EH (cell line): ENCODE data around the gene RARRES1.

Experiments used
- DNase-seq: peaks from one replicate; pipeline ENCODE4 v3.0.0-alpha.2; 2015; ENCODE audit warnings: low read depth

Gene RARRES1

DNA sequence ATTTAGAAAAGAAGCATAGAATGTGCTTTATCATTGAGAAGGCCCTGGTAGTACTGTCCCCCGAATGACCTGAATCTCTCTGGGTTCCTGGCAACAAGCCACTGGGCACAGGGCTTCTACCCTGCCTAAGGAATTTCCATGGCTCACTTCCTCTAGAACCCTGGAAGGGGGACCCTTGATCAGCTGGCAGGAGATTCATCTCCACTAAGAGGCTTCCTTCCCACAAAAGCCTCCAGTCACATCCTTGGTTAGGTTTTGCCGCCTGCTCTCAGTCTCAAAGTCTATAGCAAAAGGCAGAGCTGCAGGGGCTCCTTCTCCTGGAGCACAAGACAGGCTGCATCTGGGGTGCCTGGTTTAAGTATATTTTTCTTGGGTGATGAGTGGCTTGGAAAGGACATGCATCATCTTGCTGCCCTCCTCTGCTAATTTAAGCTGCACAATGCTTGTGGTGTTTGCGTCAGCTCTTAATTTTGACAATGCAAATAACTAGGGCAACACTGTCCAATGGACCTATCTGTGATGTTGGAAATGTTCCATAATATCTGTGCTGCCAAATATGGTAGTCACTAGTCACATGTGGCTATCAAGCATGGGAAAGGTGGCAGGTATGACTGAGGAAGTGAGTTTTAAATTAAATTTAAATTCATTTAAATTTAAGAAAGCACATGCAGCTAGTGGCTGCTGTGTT, 33.4 kb upstream of the RARRES1 start:
- peak; percentile 53 for DNase-seq

DNA sequence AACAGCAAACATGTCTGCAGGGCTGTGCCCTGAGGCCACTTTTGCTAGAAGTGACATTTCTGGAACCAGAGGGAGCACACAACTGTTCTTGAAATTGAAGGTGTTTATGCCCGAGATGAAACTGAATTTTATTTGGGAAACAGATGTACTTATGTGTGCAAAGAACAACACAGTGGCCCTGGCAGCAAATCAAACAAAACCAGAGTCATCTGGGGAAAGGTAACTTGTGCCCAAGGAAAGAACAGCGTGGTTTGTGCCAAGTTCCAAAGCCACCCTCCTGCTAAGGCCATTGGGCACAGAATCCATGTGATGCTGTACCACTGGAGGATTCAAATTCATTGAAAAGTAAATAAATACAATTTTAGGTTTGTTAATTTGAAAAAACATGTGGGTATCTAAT, 31.2 kb upstream of the RARRES1 start:
- DNase-seq: no peak

DNA sequence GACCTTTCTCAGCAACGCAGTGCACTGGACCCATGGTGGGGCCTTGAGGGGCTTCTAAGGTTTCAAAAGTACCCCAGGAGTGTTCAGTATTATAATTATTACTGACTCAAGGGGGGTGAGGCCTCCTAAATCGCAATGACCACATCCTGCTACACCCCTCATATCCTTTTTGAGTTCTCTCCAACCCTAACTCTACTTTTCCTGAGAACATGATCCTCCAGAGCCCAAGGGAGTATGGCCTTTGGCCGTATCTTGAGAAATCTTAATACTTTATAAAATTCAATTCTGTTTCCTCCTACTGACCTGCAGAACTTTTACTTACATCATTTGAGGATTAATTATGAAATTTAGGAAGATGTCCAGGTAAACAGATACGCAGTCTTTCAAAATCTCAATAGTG, 30.4 kb upstream of the RARRES1 start:
- DNase-seq: no peak

DNA sequence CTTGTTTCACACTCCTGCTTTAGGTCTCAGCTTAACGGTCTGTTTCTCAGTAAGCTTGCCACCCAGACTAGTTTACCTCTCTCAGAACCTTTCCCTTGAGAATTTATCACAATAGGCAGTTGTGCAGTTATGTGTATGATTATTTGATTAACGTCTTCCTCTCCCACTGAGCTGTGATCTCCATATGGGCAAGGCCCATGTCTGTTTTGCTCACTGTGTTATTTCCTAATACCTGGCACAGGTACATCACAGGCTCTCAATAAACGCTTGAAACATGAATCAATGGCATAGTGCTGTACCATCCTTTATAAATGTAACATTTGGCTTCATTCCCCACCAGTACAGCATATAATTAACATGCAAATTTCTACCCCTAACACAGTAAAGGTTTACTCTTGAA, 29.1 kb upstream of the RARRES1 start:
- DNase-seq: no peak

DNA sequence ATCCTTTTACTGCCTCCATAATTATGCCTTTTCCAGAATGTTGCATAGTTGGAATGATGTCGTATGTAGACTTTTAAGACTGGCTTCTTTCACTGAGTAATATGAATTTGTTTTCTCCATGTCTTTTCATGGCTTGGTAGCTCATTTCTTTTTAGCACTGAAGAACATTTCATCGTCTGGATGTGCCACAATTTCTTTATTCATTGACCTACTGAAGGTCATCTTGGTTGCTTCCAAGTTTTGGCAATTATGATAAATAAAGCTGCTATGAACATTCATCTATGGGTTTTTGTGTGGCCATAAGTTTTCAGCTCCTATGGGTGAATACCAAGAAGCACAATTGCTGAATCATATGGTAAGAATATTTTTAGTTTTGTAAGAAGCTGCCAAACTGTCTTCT, 23.2 kb upstream of the RARRES1 start:
- DNase-seq: no peak

DNA sequence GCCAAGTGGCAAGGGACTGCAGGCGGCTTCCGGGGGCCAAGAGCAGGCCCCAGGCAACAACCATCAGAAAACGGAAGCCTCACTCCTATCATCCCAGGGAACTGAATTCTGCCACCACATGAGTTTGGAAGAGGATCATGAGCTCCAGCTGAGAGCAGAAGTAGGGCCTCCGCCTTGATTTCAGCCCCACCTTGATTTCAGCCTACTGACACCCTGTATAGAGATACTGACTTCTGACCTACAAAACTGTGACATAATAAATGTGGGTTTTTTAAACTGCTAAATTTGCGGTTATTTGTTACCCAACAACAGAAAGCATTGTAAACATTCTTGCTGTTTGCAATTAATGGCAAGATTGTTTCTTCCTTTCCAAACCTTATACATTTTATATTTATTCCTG, 21.6 kb upstream of the RARRES1 start:
- DNase-seq: no peak

DNA sequence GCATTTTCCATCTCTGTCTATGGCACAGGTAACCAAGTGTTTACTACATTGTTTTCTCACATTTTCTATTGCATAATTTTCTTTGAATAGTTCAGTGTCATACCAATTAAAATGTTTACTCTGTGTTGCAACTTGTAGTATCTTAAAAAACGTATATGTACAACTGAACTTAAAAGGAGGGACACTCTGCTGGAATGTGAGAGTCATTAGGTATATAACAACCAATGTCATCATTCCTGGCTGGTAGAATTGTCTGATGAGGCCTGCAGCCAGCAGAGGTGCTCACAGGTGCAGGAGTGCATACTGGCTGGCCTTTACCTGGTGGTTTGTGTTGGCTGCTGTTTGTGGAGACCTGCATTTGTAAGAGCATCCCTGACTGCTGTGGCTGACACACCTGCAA, 19.1 kb upstream of the RARRES1 start:
- DNase-seq: no peak

DNA sequence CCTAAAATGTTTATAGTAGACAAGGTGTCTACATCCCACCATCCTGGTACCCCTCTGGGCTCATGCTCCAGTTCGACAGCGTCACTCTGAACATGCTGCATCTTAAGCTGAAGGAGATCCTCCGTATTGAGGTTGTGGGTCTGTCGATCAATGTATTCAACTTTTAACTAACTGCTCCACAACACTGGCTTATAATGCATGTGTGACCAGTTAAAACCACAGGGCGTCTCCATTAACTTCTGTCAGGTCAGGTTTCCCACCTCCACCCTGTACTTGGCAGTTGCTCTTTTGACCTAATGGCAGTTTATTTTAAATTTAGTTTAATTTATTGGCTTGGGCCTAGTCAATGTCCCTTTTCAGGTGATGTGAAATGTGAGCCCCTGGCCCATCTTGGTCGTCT, 17.8 kb upstream of the RARRES1 start:
- no peak for DNase-seq

DNA sequence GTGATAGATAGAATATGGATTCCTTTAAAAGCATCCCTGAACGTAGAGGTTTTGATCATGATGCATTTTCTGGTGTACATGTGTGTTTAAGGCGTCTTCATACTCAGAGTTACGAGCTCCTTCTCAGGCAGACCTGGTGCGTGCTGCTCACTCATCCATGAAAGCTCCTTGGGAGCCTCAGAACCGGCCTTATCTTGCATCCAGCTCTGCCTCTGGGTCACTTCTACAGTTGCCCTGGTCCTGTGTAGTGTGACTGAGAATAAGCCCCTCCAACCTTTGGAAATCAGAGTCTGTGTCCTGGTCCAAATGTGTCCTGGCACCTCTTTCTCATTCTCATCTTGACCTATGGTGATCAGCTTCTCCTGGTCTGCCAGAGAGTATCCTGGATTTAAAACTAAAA, 17.3 kb upstream of the RARRES1 start:
- no peak for DNase-seq

DNA sequence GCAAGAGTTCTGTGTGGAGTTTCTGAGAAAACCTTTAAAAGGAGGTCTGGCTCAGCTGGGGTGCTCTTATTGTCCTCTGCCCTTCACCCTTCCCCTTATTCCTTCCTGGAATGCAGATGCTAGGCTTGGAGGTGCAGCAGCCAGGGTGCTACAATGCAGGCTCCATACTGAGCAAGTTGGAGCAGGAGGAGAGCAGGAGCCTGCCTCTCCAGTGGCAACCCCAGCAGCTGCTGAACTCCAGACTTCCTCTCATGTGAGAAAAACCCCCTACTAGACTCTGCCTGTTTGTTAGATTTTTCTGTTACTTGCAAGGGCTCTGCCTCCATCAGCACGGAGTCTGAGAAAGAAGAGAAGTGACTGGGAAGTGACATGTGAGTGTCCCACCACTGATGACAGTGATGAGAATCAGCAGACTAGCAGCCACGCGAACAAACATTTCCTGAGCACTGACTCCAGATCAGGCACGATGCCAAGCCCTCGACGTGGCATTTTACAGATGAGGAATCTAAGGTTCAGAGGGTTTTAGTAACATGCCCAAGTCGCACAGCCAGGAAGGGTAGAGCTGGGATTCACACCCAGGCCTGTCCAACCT, 16.1 kb upstream of the RARRES1 start:
- DNase-seq: no peak

DNA sequence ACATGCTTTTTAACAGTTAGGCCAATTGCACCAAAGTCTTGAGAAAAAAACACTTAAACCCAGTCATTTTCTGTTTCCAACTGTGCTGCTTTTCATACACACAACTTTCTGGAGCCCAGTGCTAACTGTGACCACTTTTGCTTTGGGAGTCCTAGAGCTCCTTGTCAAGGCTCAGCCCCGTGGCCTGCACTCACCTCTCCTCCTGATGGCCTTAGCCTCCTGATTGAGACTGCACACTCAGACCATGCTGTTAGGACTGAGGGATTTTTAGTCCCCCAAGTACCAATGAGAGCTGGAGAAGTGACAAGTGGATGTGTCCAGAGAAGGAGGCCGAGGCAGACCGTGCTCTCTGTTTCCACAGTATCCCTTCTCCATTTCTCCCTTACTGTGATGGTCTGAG, 15.2 kb upstream of the RARRES1 start:
- no peak for DNase-seq

DNA sequence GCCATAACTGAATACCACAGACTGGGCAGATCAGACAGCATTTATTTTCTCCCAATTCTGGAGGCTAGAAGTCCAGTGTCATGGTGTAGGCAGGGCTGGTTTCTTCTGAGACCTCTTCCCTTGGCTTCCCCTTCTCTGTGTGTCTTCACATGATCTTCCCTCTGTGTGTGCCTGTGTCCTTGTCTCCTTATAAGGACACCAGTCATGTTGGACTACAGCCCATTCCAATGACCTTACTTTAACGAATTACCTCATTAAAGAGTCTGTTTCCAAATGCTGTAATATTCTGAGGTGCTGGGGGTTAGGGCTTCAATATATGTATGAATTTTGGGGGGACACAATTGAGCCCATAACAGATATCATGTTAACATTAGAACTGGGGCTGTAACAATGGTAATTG, 13.3 kb upstream of the RARRES1 start:
- DNase-seq: no peak

DNA sequence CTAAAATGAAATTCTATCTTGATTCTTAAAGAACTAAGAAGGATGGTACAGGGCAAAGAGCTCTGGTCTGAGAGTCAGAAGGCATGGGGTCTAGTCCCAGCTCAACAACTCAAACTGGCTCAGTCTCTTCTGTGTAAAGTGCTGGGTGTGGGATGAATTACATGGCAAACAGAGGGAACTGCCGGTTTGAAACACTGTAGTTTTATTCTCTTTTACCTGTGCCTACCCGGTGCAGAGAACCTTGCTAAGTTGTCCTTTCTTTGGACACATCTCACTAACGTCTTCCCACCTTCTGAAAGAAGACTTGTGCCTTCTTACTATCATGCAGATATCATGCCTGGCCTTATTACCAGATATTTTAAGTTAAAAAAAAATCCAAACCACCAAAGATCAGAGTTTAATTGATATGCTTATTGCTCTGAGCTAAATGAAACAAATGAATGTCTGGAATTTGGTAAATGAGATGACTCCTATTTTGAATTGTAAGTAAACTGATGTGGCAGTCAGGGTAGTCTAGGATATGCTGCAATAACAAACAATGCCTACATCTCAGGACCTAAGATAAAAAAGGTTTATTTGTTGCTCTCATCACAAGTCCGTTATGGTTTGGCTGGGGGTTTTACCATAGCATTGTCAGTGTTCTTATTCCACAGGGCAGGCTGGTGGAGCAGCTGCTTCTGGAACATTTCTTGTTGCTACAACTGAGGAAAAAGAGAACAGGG, 12.5 kb upstream of the RARRES1 start:
- DNase-seq: no peak

DNA sequence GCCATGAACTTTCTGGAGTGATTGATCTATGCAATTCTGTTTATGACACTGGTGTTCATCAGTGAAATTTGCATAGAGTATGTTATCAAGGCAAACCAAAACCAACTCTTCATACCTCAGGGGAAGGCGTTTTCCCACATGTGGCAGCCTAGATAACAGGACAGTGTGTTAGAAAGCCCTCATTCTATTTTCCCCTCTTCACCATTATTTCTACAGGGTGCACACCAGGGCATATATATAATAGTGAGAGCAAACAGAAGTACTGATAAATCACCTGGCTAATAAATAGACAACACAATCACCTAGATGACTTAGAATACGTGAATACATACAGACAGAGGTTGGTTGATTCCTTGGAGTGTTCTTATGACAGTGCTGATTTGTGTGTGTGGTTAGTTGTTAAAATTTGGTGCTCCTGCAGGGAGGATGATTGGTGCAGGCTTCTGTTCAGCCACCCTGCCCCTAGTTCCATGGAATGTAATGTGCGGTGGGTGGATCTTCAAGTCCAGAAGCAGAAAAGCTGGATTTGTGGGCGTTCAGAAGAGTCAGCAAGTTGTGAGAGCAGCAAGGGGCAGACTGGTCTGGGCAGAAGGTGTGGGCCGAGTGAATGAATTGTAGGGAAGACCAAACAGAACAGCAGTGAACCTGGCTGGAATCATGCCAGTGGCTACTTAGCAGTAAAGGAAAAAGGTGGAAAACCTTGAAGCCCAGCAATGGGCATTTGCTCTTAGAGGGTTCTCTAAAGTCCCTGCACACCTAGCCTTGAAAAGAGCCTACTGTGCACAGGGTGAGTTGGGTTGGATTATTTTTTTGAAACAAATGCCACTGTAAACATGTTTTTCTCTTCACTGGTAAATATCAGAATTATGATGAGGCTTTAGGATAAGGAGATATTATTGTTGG, 11.7 kb upstream of the RARRES1 start:
- DNase-seq: no peak

DNA sequence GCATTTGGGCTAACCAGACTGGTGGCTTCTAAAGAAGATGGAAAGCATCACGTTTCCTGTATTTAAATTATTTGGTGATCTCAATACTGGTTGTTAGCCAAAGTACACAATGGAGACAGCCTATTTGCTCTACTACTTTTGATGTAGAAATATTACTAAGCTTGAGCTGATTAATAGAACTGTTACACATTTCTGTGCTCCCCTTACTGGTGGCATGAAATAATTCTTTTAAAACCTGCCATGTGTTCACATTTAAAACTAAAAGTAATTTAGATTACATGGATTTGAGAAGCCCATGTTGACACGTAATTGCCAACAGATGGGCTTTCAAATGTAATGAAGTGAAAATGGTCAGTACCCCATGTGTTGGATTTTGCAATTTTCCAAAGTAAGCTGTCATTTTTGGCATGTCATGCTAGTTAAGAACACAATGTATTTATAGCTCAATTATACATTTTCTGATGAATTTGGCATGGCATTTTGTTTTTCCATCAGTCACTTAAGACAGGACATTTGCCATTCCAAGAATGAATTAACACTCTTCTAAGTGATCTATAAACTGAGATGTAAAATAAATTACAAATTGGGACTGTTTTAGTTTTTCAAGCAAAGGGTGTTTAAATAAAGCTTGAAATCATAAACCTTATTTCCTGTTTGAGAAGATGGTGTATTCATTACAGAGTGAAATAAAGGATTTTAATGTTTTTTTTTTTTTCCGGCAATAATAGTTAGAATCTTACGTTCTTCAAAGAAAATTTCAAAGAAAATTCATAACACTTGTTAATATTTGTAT, 10.8 kb upstream of the RARRES1 start:
- peak; percentile 70 for DNase-seq

DNA sequence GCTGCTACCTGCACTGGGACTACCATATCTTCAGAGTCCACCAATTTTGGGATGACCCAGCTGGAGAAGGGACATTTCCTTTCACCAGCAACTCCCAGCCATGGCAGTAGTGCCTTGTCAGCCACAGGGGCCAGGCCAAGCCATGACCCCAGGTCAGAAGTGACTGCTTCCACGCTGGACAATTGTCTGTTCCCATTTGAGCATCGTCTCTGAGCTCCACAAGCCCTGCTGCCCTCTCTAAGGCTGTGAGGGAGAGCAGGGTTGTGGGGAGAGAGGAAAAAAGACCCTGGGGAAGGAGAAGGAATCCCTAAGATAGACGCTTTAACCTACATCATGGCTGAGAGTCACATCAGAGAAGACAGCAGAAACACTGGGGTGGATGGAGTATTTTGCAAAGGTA, 7.4 kb upstream of the RARRES1 start:
- DNase-seq: no peak

DNA sequence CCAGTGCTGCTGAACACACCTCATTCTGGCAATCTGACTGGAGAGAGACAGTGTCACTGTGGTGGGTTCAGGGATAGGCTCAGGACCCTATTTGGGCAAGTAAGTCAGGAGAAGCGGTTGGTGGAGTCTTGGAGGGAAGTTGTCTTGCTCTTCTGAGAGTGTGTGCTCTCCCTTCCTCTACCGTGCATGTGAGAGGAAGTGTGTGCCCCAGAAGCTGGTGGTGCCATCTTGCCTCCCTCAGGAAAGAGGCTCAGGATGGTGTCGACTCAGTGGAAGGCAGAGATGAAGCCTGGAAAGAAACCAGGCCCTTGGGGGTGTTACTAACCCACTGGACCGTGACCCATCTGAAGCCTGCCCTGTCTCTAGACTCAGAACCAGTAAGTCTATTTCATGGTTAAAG, 6.8 kb upstream of the RARRES1 start:
- no peak for DNase-seq

DNA sequence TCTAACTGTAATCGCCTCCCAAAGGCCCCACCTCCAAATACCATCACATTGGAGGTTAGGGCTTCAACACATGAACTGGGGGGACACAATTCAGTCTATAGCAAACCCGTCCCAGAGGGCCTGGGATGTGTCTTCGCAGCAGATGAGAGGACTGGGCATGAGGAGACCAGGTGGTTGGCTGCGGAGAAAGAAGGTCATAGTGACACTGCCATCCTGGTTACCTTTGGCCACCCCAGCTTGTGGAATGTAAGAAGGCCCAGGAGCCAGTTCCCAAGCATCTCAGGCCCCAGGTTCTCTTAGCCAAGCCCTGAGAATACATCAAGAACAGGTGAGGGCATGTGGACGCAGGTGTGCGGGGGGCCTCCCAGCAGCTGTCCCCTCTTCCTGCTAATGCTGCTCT, 6.4 kb upstream of the RARRES1 start:
- no peak for DNase-seq

DNA sequence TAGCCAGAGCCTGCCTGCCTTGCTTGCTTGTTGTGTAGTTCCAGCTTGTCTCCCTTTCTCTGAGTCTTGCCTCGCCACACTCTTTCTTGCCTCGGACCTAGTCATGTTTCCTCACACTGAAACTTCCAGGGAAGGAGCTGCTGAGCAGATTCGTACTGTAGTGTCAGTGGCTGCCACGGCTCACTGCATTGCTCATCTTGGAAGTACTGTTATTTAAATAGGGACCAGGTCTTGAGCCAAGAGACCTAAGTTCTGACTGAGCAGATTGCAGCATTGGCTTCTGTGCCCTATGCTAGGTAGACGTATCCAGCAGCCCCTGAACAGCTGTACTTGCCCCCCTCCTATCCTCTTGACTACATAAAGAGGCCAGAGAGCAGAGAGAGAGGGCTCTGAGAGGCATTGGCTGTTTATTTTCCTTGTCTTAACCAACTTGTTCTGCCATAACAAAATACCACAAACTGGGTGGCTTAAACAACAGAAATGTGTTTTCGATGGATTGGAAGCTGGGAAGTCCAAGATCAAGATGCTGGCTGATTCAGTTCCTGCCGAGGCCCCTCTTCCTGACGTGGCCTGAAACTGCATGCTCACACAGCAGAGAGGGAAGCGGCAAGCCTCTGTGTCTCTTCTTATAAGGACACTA, 5.8 kb upstream of the RARRES1 start:
- DNase-seq: no peak

DNA sequence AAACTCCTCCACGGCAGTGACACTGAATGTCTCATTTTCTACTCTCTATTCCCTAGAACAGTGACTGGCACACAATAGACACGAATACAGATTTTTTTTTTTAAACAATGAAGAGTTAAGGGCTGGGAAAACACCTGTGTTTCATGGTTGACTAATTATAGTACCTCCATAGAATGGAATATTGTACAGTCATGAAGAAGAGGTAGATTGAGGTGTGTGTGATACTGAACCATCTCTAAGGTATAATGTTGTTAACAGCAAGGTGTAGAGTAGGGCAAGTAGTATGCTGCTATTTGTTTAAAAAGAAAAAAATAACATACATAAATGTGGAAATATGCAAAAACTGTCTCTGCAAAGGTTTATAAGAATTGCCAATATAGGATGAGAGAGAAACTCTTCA, 5.2 kb upstream of the RARRES1 start:
- DNase-seq: no peak

DNA sequence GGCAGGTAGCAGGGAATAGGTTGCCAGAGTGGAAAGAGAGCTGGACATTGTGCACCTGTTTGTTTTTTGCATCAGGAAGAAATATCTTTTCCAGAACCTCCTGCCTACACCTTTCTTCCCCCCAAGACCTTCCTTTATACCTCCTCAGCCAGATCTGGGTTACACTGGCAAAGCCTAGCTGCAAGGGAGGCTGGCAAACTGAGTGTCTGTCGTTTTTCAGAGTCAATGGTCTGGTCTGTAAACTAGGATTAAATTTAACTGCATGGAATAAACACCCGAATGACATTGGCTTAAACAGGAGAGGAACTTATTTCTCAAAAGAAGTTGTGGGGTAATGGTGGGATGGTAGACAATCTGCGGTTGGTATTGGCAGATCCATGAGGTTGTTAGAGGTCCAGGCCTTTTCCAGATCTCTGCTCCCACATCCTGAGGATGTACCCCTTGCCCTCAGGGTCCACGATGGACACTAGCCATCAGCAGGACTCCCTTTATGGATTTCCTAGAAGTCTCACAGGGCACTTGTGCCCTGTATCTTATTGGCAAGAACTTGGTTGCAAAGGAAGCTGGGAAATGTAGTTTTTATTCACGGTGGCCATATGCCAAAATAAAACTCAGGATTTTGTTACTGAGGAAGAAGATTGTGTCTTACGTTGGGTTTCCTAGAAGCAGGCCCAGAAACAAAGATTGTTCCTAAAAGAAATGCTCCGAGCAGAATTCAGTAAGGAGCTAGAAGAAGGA, 3.2 kb upstream of the RARRES1 start:
- no peak for DNase-seq
